ENCODE results near the gene GRID1. TPM values are rescaled to one million over a fixed set of nuclear protein-coding genes. Genes with fewer than 3 reads are reported as not detected.
A peak's percentile ranks its signal among the peaks of the same experiment; 100 is the strongest.

GRID1 gene
- total RNA-seq, 1 experiment from 2014 or later, result 0.37 TPM

GRCh38 chr10:86319676-86320075 is 46.9 kb downstream of the GRID1 start (continued):
- TF ChIP-seq ZNF281 (CRISPR knock-in tag; IDR thresholded peaks at IDR 0.05) (no peak), OVOL2 (CRISPR knock-in tag; IDR thresholded peaks at IDR 0.05; ENCODE audit: borderline replicate concordance) (no peak), ZNF425 (CRISPR knock-in tag; conservative IDR thresholded peaks at IDR 0.05) (no peak), AFF4 (CRISPR knock-in tag; IDR thresholded peaks at IDR 0.05; ENCODE audit: borderline replicate concordance) (no peak), GABPB1 (CRISPR knock-in tag; IDR thresholded peaks at IDR 0.05) (no peak), E2F5 (CRISPR knock-in tag; IDR thresholded peaks at IDR 0.05) (no peak), FOXP1 (CRISPR knock-in tag; IDR thresholded peaks at IDR 0.05; ENCODE audit: borderline replicate concordance) (no peak), ZNF671 (CRISPR knock-in tag; IDR thresholded peaks at IDR 0.05) (no peak), STAT6 (CRISPR knock-in tag; conservative IDR thresholded peaks at IDR 0.05; ENCODE audit: low read depth) (no peak), NFE2L1 (CRISPR knock-in tag; IDR thresholded peaks at IDR 0.05) (no peak)

- DNase-seq (ENCODE audit: low spot score) (no peak), ATAC-seq (peak; percentile 58)
These were observed 48.5 kb downstream of the GRID1 start for GRCh38 chr10:86317949-86318725.

More at GRCh38 chr10:86317949-86318725, 48.5 kb downstream of the GRID1 start:
- H3K4me1 Mint-ChIP-seq, result no peaks in the 10 kb centered on the region
- TF ChIP-seq NFATC4 (CRISPR knock-in tag; IDR thresholded peaks at IDR 0.05) (no peak), NFE2L1 (CRISPR knock-in tag; IDR thresholded peaks at IDR 0.05) (0 out of 2 replicates have a peak, but pooled peaks have one; percentile 21), ZNF232 (CRISPR knock-in tag; IDR thresholded peaks at IDR 0.05) (no peak), HMGXB4 (CRISPR knock-in tag; IDR thresholded peaks at IDR 0.05) (no peak), EMX1 (CRISPR knock-in tag; IDR thresholded peaks at IDR 0.05) (no peak)
- POLR2A ChIA-PET, result no interaction called here
- CTCF ChIA-PET, result interaction anchor here (1.7 to 2.2 kb wide), 2 partner anchors 31 to 32 kb away, joined by 6 read pairs; no protein-coding TSS in a partner anchor
- H3K9me3 Mint-ChIP-seq, result no peaks in the 10 kb centered on the region
- no peaks in the 10 kb centered on the region for H3K36me3 Mint-ChIP-seq
- no peak overlapping the region for H3K4me3 Mint-ChIP-seq
- no peak overlapping the region for H3K27ac Mint-ChIP-seq
- no peaks in the 10 kb centered on the region for H3K27me3 Mint-ChIP-seq (ENCODE audit: low read depth)

Measured in WTC11 (cell line).